Kidney (tissue), 14 donors: ENCODE data around the gene C5orf15. TPM values are rescaled to one million over a fixed set of nuclear protein-coding genes. Genes with fewer than 3 reads are reported as not detected.
A peak's percentile ranks its signal among the peaks of the same experiment; 100 is the strongest.

Source experiments
- DNase-seq, 5 donors: peaks; one replicate each; pipeline ENCODE4 v3.0.0-alpha.2; 2013 to 2020
- FAIRE-seq: peaks from 2 replicates; lab custom pipeline; 2012; peaks lifted over from hg19 to GRCh38; lab: Jason Lieb, UNC
- H3K27ac ChIP-seq, 2 donors: one replicate each; pipeline ENCODE4 v1.7.0; 2013; ENCODE audit warnings: low read depth in 2 of 2, low read length in 2 of 2, inconsistent platforms in 1 of 2
- H3K27me3 ChIP-seq: one replicate; pipeline ENCODE4 v1.7.1; 2013; ENCODE audit warnings: low read length, inconsistent platforms; ENCODE audit not compliant: control insufficient read depth, insufficient read depth
- H3K36me3 ChIP-seq, 3 donors: one replicate each; pipeline versions ENCODE4 v1.7.0 to v1.7.1; 2013; ENCODE audit warnings: low read length in 3 of 3, control low read depth in 1 of 3, inconsistent platforms in 1 of 3; ENCODE audit not compliant: insufficient read depth in 3 of 3, control insufficient read depth in 2 of 3
- H3K4me1 ChIP-seq, 3 donors: one replicate each; pipeline versions ENCODE4 v1.7.0 to v1.7.1; 2013; ENCODE audit warnings: low read length in 3 of 3, inconsistent platforms in 1 of 3, low read depth in 1 of 3; ENCODE audit not compliant: control insufficient read depth in 2 of 3, insufficient read depth in 2 of 3
- H3K4me3 ChIP-seq, 3 donors: one replicate each; pipeline versions ENCODE4 v1.7.0 to v1.8.1; 2013; ENCODE audit warnings: low read length in 3 of 3, control low read depth in 1 of 3, inconsistent platforms in 1 of 3
- H3K9ac ChIP-seq, 3 donors: one replicate each; pipeline versions ENCODE4 v1.7.0 to v1.7.1; 2013; ENCODE audit warnings: low read length in 3 of 3, control low read depth in 1 of 3, inconsistent platforms in 1 of 3
- H3K9me3 ChIP-seq, 3 donors: one replicate each; pipeline versions ENCODE4 v1.7.0 to v1.7.1; 2013; ENCODE audit warnings: low read length in 3 of 3, control low read depth in 1 of 3, inconsistent platforms in 1 of 3; ENCODE audit not compliant: control insufficient read depth in 2 of 3, insufficient read depth in 1 of 3
- CTCF ChIP-seq: IDR thresholded peaks from 3 replicates; pipeline ENCODE4 v1.5.1; 2012; ENCODE audit warnings: mild to moderate bottlenecking, moderate library complexity, borderline replicate concordance; ENCODE audit not compliant: insufficient read depth; ENCODE audit errors: extremely low read depth
- intact Hi-C: fragments of 100-400 bp; cut with DNase I; formaldehyde crosslinking; loops from one replicate; pipeline ENCODE4 v1.11.1; 2022
- polyA plus RNA-seq: library from polyadenylated mRNA; stranded (reverse); fragments of 350-450 nt; fragmentation: Illumina TruSeq; extraction: RNeasy Lipid Tissue Mini Kit (QIAGEN cat#74804); gene quantifications from one replicate; pipeline ENCODE4 v1.2.3, GENCODE V29; 2014; ENCODE audit warnings: low read depth, low replicate concordance; ENCODE audit not compliant: insufficient read depth
- total RNA-seq: library from RNA; stranded (reverse); fragmentation: NEBNext Ultra II Directional; extraction: Animal tissue kit (Norgen Biotek cat#: 25700); gene quantifications from one replicate; pipeline ENCODE4 v1.2.1, GENCODE V29; 2021
- donor health status: control.
- donor health status: control.
- donor health status: control.
- donor health status: control.
- donor health status: control.
- donor health status: DM: yes; HTN: yes; CAD: no.
- donor health status: Normal renal cell carcinoma (clear cell type).

C5orf15 gene
- total and polyA plus RNA-seq, 2 donors from 2014 or later, result 43.9 to 54.4 TPM

- FAIRE-seq (no peak), DNase-seq (peak in 3 of 5 donors; percentile 30 to 57 (median 48))
- no peaks in the 10 kb centered on the region for H3K9me3 ChIP-seq
- no peaks in the 10 kb centered on the region for H3K36me3 ChIP-seq
- H3K9ac ChIP-seq, result no peak overlapping the region
- no peak overlapping the region for H3K27ac ChIP-seq
- intact Hi-C loops, result no loop called here
- TF ChIP-seq CTCF, result no peak
- no peak overlapping the region for H3K4me3 ChIP-seq
- H3K4me1 ChIP-seq, result peaks cover 0 to 26% (median 20%) of the 10 kb centered on the region in 3 donors
- H3K27me3 ChIP-seq, result no peaks in the 10 kb centered on the region
Measured at GRCh38 chr5:133930061-133930812, 38.2 kb downstream of the C5orf15 start.

GRCh38 chr5:133928587-133929393, 39.6 kb downstream of the C5orf15 start:
- DNase-seq, result no peak
- no peak for FAIRE-seq
- no peaks in the 10 kb centered on the region for H3K36me3 ChIP-seq
- no peak overlapping the region for H3K4me3 ChIP-seq
- no peak overlapping the region for H3K27ac ChIP-seq
- intact Hi-C loops, result no loop called here
- H3K4me1 ChIP-seq, result peaks cover 0 to 18% (median 16%) of the 10 kb centered on the region in 3 donors
- H3K27me3 ChIP-seq, result no peaks in the 10 kb centered on the region
- no peak overlapping the region for H3K9ac ChIP-seq
- TF ChIP-seq CTCF, result no peak
- H3K9me3 ChIP-seq, result no peaks in the 10 kb centered on the region

GRCh38 chr5:133927300-133928180, 40.9 kb downstream of the C5orf15 start:
- intact Hi-C loops, result no loop called here
- peak overlapping the region in 1 of 2 donors; percentile 3 for H3K27ac ChIP-seq
- no peak for TF ChIP-seq CTCF
- H3K36me3 ChIP-seq, result no peaks in the 10 kb centered on the region
- peaks cover 0 to 16% (median 14%) of the 10 kb centered on the region in 3 donors for H3K4me1 ChIP-seq
- DNase-seq (peak in 1 of 5 donors; percentile 69), FAIRE-seq (no peak)
- H3K9ac ChIP-seq, result peak overlapping the region in 1 of 3 donors; percentile 19
- no peak overlapping the region for H3K4me3 ChIP-seq
- H3K9me3 ChIP-seq, result no peaks in the 10 kb centered on the region
- H3K27me3 ChIP-seq, result no peaks in the 10 kb centered on the region
